Upper lobe of left lung (tissue), 6 donors: ENCODE measurements around the gene ABCA7. TPM values are rescaled to one million over a fixed set of nuclear protein-coding genes. Genes with fewer than 3 reads are reported as not detected.

ENCODE experiments used
- ATAC-seq, 2 donors: fragments of 200-7000 bp; cut with Tn5 transposase; one replicate each; pipeline ENCODE4 v1.9.1; 2022; ENCODE audit warnings: mild to moderate bottlenecking in 2 of 2, moderate library complexity in 2 of 2; ENCODE audit not compliant: low FRiP score in 2 of 2
- DNase-seq, 2 donors: peaks; one replicate each; pipeline ENCODE4 v3.0.0-alpha.2; 2019 to 2020
- H3K27ac ChIP-seq, 4 donors: fragments of 200-600 bp; sonication (generic); one replicate each; pipeline ENCODE4 v1.5.1; 2016 to 2019
- H3K27me3 ChIP-seq, 4 donors: fragments of 200-600 bp; sonication (generic); one replicate each; pipeline ENCODE4 v1.5.1; 2017 to 2019
- H3K36me3 ChIP-seq, 4 donors: fragments of 200-600 bp; sonication (generic); one replicate each; pipeline ENCODE4 v1.5.1; 2016 to 2019
- H3K4me1 ChIP-seq, 4 donors: fragments of 200-600 bp; sonication (generic); one replicate each; pipeline ENCODE4 v1.5.1; 2018 to 2019
- H3K4me3 ChIP-seq, 4 donors: fragments of 200-600 bp; sonication (generic); one replicate each; pipeline ENCODE4 v1.5.1; 2017 to 2019; ENCODE audit warnings: mild to moderate bottlenecking in 2 of 4, moderate library complexity in 1 of 4
- H3K9me3 ChIP-seq, 4 donors: fragments of 200-600 bp; sonication (generic); one replicate each; pipeline ENCODE4 v1.5.1; 2018 to 2019
- EP300 ChIP-seq, 4 donors: sonication (generic); formaldehyde crosslinking; IDR thresholded peaks; one replicate each; pipeline ENCODE4 v1.5.1; 2017; ENCODE audit warnings: antibody characterized with exemption in 4 of 4, control low read depth in 2 of 4
- POLR2A ChIP-seq, 4 donors: fragments of 450-650 bp; IDR thresholded peaks; one replicate each; pipeline ENCODE4 v1.5.1; 2016 to 2017; ENCODE audit warnings: antibody characterized with exemption in 4 of 4, mild to moderate bottlenecking in 2 of 4
- POLR2AphosphoS5 ChIP-seq, 2 donors: sonication (generic); formaldehyde crosslinking; IDR thresholded peaks; one replicate each; pipeline ENCODE4 v1.5.1; 2017; ENCODE audit warnings: antibody characterized with exemption in 2 of 2
- WGBS, 2 donors: methylation state at CpG; one replicate each; pipeline ENCODE4 v1.1.5; 2017 to 2018; 5-methylcytosine and 5-hydroxymethylcytosine counted together
- total RNA-seq, 6 donors: library from RNA; depleted of rRNA in 4 of 6; stranded (reverse); fragments of >200 nt in 4 of 6; gene quantifications; one replicate each; pipeline versions ENCODE4 v1.1.0 to v1.2.1, GENCODE V29; 2016 to 2021
- TF ChIP-seq, protein P1 (sequence below), 6 experiments: fragments of 450-650 bp in 4 of 6; fragments of 200-600 bp in 2 of 6; sonication (generic) in 2 of 6; IDR thresholded peaks; one replicate each; pipeline ENCODE4 v1.5.1; 2016 to 2019; ENCODE audit warnings: antibody characterized with exemption in 6 of 6
- donor health status: DM: no; HTN: no; CAD: no; lungs with moderate emphysema.
- donor health status: DM: no; HTN: yes; CAD: no; lungs with severe emphysema.

Gene ABCA7
- total RNA-seq, 6 donors from 2014 or later: 34.1 to 224 (median 58.2) TPM

DNA sequence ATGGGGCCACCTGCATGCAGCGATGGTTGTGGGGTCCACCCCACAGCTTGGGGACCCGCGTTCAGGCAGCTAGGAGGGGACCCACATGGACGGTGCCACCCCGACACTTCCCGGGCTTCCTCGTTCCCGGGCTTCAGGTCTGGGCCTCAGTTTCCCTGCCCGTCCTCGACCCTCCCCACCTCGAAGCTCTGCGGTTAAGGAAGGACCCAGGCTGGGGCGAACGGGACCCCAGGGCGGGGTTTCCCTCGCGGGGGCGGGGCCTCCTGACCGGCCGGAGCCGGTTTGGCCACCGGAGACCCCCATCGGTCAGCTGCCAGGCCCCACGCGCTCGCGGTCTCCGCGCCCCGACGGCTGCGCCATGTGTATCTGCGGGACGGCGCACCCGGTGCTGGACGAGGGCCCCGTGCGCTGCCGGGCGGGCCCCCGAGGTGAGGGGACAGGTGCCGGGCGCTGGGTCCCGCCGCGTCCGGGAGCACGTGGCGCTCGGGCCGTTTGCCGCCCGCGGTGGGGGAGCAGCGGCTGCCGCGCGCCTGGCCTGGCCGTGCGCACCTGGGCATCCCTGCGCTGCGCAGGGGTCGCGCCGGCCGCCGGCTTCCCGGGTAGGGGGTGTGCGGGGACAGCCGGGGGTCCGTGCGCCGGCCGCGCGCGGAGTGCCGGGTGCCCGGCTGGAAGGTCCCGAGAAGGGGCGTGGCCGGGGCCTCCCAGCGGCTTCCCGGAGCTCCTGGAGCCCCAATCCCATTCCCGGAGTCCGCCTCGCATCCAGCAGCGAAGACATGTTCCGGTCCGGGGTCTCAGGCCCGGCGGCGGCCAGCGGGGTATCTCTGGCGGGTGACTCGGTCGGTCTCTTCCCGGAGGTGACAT, 31.3 kb downstream of the ABCA7 start:
- peaks cover 0 to 9% (median 0%) of the 10 kb centered on the region in 4 donors for H3K27me3 ChIP-seq
- ATAC-seq: no peak
- H3K9me3 ChIP-seq: no peaks in the 10 kb centered on the region
- no peak overlapping the region for H3K4me3 ChIP-seq
- peak overlapping the region in 2 of 4 donors; percentile 21 to 91 for H3K27ac ChIP-seq
- 55 to 59% methylated on average over 33 to 83 of the region's 99 CpGs for WGBS, 2 donors
- DNase-seq: peak in 1 of 2 donors; percentile 87
- peaks cover 0 to 25% (median 14%) of the 10 kb centered on the region in 4 donors for H3K36me3 ChIP-seq
- TF ChIP-seq POLR2A (IDR thresholded peaks at IDR 0.05): no peak
- H3K4me1 ChIP-seq: peaks cover 69 to 99% (median 71%) of the 10 kb centered on the region in 4 donors

DNA sequence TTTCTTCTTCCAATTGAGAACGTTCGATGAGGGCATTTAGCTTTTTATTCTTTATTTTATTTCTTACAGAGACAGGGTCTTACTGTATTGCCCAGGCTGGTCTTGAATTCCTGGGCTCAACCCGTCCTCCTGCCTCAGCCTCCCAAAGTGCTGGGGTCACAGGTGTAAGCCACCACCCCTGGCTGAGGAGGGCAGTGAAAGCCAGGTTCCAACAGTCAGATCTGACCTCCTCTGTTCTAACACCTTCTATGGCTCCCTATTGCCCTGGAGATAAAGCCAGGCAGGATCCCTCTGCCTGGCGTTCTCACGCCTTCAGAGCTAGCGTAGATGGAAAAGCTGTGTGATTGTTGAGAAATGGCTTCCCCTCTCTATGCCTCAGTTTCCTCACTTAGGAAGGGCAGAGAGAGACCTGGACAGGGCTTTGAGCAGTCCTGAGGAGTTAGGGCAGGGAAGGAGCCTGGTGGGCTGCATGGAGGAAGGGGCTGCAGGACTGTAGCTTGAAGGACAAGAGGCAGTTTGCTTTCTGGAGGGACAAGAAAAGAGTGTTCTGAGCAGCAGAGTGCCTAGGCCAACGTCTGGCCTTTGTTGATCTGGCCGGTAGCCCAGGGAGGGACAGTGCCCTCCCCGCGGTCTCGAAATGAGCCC, 32.6 kb downstream of the ABCA7 start:
- 85 to 93% methylated on average over 11 of the region's 11 CpGs for WGBS, 2 donors
- peaks cover 67 to 98% (median 71%) of the 10 kb centered on the region in 4 donors for H3K4me1 ChIP-seq

DNA sequence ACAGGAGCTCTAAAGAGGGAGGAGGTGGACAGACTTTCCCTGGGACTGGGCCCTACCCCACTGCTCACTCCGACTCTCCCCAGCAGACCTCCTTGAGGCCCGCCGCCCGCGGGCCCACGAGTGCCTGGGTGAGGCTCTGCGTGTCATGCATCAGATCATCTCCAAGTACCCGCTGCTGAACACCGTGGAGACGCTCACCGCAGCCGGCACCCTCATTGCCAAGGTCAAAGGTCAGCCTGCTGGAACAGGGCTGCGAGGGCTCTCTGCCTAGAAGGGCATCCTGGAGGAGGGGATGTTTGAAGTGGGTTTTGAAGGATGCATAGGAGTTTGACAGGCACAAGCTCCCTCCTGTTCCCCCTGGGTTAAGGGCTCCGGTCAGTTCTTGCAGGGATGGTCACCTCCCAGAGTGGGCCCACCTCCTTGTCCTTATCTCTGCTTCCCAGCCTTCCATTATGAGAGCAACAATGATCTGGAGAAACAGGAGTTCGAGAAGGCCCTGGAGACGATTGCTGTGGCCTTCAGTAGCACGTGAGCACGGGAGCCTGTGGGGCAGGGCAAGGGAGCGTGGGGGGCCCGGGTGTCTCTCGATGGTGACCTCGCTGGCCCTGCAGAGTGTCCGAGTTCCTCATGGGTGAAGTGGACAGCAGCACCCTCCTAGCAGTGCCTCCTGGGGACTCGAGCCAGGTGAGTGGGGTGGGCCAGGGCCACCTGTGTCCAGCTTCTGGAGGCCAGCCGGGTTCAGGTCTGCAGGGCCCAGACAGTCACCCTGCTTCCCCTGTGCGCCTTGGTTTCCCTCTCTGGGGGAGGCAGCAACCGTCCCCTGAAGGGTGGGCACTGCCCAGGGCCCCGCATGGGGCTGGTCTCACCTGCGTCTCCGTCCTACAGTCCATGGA, 33.4 kb downstream of the ABCA7 start:
- H3K27me3 ChIP-seq: peaks cover 0 to 6% (median 0%) of the 10 kb centered on the region in 4 donors
- ATAC-seq (no peak), DNase-seq (peak in 1 of 2 donors; percentile 80)
- WGBS, 2 donors: 74 to 97% methylated on average over 2 to 30 of the region's 30 CpGs
- peak overlapping the region in 2 of 4 donors; percentile 74 to 80 for H3K27ac ChIP-seq
- H3K9me3 ChIP-seq: no peaks in the 10 kb centered on the region
- H3K4me1 ChIP-seq: peaks cover 62 to 94% (median 70%) of the 10 kb centered on the region in 4 donors
- peak overlapping the region in 1 of 4 donors; percentile 41 for H3K4me3 ChIP-seq
- H3K36me3 ChIP-seq: peaks cover 0 to 30% (median 16%) of the 10 kb centered on the region in 4 donors
- no peak for TF ChIP-seq EP300 (IDR thresholded peaks at IDR 0.05)
- no peak for TF ChIP-seq POLR2AphosphoS5 (IDR thresholded peaks at IDR 0.05)
- TF ChIP-seq, protein P1, sequence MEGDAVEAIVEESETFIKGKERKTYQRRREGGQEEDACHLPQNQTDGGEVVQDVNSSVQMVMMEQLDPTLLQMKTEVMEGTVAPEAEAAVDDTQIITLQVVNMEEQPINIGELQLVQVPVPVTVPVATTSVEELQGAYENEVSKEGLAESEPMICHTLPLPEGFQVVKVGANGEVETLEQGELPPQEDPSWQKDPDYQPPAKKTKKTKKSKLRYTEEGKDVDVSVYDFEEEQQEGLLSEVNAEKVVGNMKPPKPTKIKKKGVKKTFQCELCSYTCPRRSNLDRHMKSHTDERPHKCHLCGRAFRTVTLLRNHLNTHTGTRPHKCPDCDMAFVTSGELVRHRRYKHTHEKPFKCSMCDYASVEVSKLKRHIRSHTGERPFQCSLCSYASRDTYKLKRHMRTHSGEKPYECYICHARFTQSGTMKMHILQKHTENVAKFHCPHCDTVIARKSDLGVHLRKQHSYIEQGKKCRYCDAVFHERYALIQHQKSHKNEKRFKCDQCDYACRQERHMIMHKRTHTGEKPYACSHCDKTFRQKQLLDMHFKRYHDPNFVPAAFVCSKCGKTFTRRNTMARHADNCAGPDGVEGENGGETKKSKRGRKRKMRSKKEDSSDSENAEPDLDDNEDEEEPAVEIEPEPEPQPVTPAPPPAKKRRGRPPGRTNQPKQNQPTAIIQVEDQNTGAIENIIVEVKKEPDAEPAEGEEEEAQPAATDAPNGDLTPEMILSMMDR (IDR thresholded peaks at IDR 0.05): no peak

More for the DNA sequence above, 32.6 kb downstream of the ABCA7 start:
- H3K27me3 ChIP-seq: peaks cover 0 to 6% (median 0%) of the 10 kb centered on the region in 4 donors
- no peak overlapping the region for H3K4me3 ChIP-seq
- TF ChIP-seq POLR2AphosphoS5 (IDR thresholded peaks at IDR 0.05) (no peak), EP300 (IDR thresholded peaks at IDR 0.05) (no peak), POLR2A (IDR thresholded peaks at IDR 0.05) (no peak)
- TF ChIP-seq, protein P1 (IDR thresholded peaks at IDR 0.05): no peak
- H3K9me3 ChIP-seq: no peaks in the 10 kb centered on the region
- H3K27ac ChIP-seq: peak overlapping the region in 1 of 4 donors; percentile 40
- H3K36me3 ChIP-seq: peaks cover 0 to 25% (median 14%) of the 10 kb centered on the region in 4 donors
- no peak for DNase-seq
- no peak for ATAC-seq

DNA sequence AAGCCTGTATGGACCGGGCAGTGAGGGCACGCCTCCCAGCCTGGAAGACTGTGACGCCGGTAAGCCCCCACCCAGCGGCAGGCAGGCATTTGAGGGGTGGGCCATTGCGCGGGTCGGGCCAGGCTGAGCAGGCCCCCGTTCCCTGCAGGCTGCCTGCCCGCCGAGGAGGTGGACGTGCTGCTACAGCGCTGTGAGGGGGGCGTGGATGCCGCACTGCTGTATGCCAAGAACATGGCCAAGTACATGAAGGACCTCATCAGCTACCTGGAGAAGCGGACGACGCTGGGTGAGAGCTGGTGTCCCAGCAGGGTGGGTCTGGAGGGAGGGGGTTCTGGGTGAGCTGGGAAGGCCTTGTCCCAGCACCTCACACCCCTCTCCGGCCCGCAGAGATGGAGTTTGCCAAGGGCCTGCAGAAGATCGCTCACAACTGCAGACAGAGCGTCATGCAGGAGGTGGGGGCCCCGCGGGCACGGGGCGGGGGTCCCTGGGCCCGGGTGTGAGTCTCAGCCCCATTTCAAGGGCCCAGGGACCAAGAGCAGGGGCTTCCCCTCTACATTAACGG, 34.1 kb downstream of the ABCA7 start:
- WGBS, 2 donors: 67 to 82% methylated on average over 17 to 25 of the region's 28 CpGs
- Histone ChIP-seq H3K4me1 (peaks cover 55 to 87% (median 62%) of the 10 kb centered on the region in 4 donors), H3K4me3 (peak overlapping the region in 3 of 4 donors; percentile 26 to 41 (median 39)), H3K27me3 (peaks cover 0 to 6% (median 0%) of the 10 kb centered on the region in 4 donors), H3K36me3 (peaks cover 0 to 36% (median 20%) of the 10 kb centered on the region in 4 donors), H3K9me3 (no peaks in the 10 kb centered on the region), H3K27ac (peak overlapping the region; percentile 40 to 80 (median 62))
- ATAC-seq (no peak), DNase-seq (no peak)
- TF ChIP-seq EP300 (IDR thresholded peaks at IDR 0.05): no peak
- TF ChIP-seq, protein P1 (IDR thresholded peaks at IDR 0.05): no peak
- no peak for TF ChIP-seq POLR2A (IDR thresholded peaks at IDR 0.05)
- no peak for TF ChIP-seq POLR2AphosphoS5 (IDR thresholded peaks at IDR 0.05)
